ENCODE results near the gene NAGLU.
"Not testable (repeated sequence)": the region's sequence is repeated elsewhere in the genome, so short reads cannot be mapped to it uniquely, and the experiment has no call there.

NAGLU gene

DNA sequence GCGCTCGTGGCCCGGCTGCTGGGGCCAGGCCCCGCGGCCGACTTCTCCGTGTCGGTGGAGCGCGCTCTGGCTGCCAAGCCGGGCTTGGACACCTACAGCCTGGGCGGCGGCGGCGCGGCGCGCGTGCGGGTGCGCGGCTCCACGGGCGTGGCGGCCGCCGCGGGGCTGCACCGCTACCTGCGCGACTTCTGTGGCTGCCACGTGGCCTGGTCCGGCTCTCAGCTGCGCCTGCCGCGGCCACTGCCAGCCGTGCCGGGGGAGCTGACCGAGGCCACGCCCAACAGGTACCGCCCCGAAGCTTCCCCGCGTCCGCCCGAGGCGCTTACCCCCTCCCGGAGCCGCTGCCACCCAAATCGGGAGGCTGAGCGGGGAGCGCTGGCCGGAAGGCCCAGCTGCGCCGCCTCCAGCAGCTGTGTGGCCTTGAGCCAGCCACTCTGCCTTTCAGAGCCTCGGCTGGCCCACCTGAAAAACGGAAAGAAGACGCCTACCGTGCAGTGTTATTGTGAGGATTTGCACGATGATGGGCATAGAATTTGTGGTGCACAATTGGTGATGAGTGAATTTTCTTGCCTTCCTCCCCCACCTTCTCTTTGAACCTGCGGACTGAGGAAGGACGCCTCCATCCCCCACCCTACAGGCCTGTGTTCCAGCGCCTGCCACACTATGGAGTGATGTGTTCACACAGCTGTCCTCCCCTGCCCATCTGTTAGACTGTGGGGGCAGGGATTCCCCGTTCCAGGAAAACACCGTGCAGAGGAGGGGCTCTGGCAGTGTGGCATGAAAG is 523 bp downstream of the NAGLU start:
- Histone ChIP-seq H3K4me3 (ENCODE audit: severe bottlenecking) (peak overlapping the region; percentile 85), H3K9me3 (ENCODE audit: severe bottlenecking) (no peaks in the 10 kb centered on the region), H3K36me3 (ENCODE audit: low read depth) (peaks cover 5% of the 10 kb centered on the region; the same call in 1 of the 2 replicates), H3K27me3 (ENCODE audit: insufficient read depth, poor library complexity, severe bottlenecking) (no peaks in the 10 kb centered on the region), H3K27ac (ENCODE audit: poor library complexity, severe bottlenecking) (peak overlapping the region; percentile 78), H3K4me1 (ENCODE audit: insufficient read depth, poor library complexity, severe bottlenecking) (peaks cover 12% of the 10 kb centered on the region)
- peak; percentile 83 for DNase-seq (ENCODE audit: low spot score)
- TF ChIP-seq, protein P1, sequence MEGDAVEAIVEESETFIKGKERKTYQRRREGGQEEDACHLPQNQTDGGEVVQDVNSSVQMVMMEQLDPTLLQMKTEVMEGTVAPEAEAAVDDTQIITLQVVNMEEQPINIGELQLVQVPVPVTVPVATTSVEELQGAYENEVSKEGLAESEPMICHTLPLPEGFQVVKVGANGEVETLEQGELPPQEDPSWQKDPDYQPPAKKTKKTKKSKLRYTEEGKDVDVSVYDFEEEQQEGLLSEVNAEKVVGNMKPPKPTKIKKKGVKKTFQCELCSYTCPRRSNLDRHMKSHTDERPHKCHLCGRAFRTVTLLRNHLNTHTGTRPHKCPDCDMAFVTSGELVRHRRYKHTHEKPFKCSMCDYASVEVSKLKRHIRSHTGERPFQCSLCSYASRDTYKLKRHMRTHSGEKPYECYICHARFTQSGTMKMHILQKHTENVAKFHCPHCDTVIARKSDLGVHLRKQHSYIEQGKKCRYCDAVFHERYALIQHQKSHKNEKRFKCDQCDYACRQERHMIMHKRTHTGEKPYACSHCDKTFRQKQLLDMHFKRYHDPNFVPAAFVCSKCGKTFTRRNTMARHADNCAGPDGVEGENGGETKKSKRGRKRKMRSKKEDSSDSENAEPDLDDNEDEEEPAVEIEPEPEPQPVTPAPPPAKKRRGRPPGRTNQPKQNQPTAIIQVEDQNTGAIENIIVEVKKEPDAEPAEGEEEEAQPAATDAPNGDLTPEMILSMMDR (IDR thresholded peaks at IDR 0.05; ENCODE audit: poor library complexity, severe bottlenecking): peak; percentile 20
- ATAC-seq (ENCODE audit: low read depth): peak; percentile 73

DNA sequence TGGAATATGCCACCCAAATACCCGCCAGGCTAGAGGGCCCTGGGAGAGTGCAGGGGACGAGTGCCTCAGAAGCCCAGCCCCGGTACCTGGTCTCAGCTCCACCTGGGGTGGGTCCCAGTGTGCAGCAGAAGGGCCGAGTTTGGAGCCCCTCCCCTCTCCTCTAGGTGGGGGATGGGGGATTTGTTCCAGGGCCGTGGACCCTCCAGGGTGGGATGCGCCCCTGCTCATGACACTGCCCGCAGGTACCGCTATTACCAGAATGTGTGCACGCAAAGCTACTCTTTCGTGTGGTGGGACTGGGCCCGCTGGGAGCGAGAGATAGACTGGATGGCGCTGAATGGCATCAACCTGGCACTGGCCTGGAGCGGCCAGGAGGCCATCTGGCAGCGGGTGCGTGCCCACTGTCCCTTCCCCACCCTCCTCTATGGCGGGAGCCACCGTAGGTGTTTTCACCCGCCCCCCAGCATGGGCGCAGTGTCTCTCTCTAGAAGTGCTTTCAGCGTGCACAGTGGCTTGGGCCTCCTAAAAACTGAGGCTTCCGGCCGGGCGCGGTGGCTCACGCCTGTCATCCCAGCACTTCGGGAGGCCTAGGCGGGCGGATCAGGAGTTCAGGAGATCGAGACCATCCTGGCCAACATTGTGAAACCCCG is 1.2 kb downstream of the NAGLU start:
- H3K27ac ChIP-seq (ENCODE audit: poor library complexity, severe bottlenecking): peak overlapping the region; percentile 78
- no peaks in the 10 kb centered on the region for H3K27me3 ChIP-seq (ENCODE audit: insufficient read depth, poor library complexity, severe bottlenecking)
- ATAC-seq (ENCODE audit: low read depth) (no peak), DNase-seq (ENCODE audit: low spot score) (no peak)
- peaks cover 9% of the 10 kb centered on the region for H3K4me1 ChIP-seq (ENCODE audit: insufficient read depth, poor library complexity, severe bottlenecking)
- TF ChIP-seq, protein P1 (IDR thresholded peaks at IDR 0.05; ENCODE audit: poor library complexity, severe bottlenecking): no peak
- no peaks in the 10 kb centered on the region for H3K9me3 ChIP-seq (ENCODE audit: severe bottlenecking)
- H3K36me3 ChIP-seq (ENCODE audit: low read depth): peaks cover 6% of the 10 kb centered on the region
- peak overlapping the region; percentile 85 for H3K4me3 ChIP-seq (ENCODE audit: severe bottlenecking)

DNA sequence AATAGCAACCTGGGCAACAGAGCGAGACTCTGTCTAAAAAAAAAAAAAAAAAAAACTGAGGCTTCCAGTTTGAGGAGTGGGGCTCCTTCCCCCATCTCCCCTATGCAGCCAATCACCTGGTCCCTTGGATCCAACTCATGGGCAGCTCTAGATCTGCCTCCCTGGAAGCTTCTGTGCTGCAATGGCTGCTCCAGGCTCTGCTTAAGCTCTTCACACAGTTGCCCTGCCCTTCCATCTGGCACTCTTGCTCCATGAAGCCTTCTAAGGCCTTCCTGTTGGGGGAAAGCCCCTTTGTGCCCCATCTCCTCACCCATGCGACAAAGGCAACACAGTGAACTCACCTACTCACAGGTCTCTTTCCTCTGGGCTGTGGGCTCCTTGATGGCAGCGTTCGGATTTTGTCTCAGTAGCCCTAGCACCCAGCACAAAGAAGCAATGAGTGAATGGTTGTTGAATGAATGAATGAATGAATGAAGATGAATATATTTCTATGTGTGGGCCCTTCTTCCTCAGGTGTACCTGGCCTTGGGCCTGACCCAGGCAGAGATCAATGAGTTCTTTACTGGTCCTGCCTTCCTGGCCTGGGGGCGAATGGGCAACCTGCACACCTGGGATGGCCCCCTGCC is 1.9 kb downstream of the NAGLU start:
- no peaks in the 10 kb centered on the region for H3K27me3 ChIP-seq (ENCODE audit: insufficient read depth, poor library complexity, severe bottlenecking)

DNA sequence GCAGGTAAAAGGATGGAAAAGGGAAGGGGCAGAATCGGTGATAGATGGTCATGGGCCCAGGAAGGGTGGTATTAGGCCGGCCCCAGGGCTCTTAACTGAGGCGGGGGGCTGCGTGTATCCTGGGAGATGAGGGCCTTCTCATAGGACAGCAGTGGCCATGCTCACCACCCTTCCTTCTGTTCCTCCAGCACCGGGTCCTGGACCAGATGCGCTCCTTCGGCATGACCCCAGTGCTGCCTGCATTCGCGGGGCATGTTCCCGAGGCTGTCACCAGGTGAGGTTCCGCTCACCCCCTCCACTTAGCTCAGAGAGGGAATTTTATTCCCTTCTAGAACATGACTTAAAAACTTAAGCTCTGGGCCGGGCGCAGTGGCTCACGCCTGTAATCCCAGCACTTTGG is 2.4 kb downstream of the NAGLU start:
- TF ChIP-seq, protein P1 (IDR thresholded peaks at IDR 0.05; ENCODE audit: poor library complexity, severe bottlenecking): no peak
- Histone ChIP-seq H3K27me3 (ENCODE audit: insufficient read depth, poor library complexity, severe bottlenecking) (no peaks in the 10 kb centered on the region), H3K4me3 (ENCODE audit: severe bottlenecking) (no peak overlapping the region), H3K27ac (ENCODE audit: poor library complexity, severe bottlenecking) (no peak overlapping the region), H3K4me1 (ENCODE audit: insufficient read depth, poor library complexity, severe bottlenecking) (peaks cover 9% of the 10 kb centered on the region), H3K36me3 (ENCODE audit: low read depth) (peaks cover 9% of the 10 kb centered on the region), H3K9me3 (ENCODE audit: severe bottlenecking) (no peaks in the 10 kb centered on the region)
- ATAC-seq (ENCODE audit: low read depth) (no peak), DNase-seq (ENCODE audit: low spot score) (no peak)

More for the DNA sequence above, 1.9 kb downstream of the NAGLU start:
- Histone ChIP-seq H3K27ac (ENCODE audit: poor library complexity, severe bottlenecking) (no peak overlapping the region), H3K4me1 (ENCODE audit: insufficient read depth, poor library complexity, severe bottlenecking) (peaks cover 9% of the 10 kb centered on the region), H3K4me3 (ENCODE audit: severe bottlenecking) (no peak overlapping the region), H3K9me3 (ENCODE audit: severe bottlenecking) (no peaks in the 10 kb centered on the region), H3K36me3 (ENCODE audit: low read depth) (peaks cover 9% of the 10 kb centered on the region)
- DNase-seq (ENCODE audit: low spot score) (no peak), ATAC-seq (ENCODE audit: low read depth) (no peak)
- TF ChIP-seq, protein P1 (IDR thresholded peaks at IDR 0.05; ENCODE audit: poor library complexity, severe bottlenecking): no peak

DNA sequence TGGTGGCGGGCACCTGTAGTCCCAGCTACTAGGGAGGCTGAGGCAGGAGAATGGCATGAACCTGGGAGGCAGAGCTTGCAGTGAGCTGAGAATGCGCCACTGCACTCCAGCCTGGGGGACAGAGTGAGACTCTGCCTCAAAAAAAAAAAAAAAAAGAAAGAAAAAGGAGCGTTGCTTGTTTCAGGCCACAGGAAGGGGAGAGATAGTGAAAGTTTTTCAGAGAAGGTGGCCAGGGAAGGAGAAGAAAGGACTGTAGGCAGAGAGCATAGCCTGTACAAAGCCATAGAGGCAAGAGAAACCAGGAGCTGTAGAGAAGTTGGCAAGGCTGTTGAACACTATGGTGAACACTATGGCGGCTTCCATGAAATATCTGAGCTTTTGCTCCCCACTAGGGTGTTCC is 4.5 kb downstream of the NAGLU start:
- not testable (repeated sequence) for H3K27me3 ChIP-seq (ENCODE audit: insufficient read depth, poor library complexity, severe bottlenecking); H3K4me3 ChIP-seq (ENCODE audit: severe bottlenecking); DNase-seq (ENCODE audit: low spot score); ATAC-seq (ENCODE audit: low read depth); H3K36me3 ChIP-seq (ENCODE audit: low read depth); H3K9me3 ChIP-seq (ENCODE audit: severe bottlenecking); H3K4me1 ChIP-seq (ENCODE audit: insufficient read depth, poor library complexity, severe bottlenecking)
- peak overlapping the region; percentile 40 for H3K27ac ChIP-seq (ENCODE audit: poor library complexity, severe bottlenecking)
